GM21737 (cell line): ENCODE measurements around the gene CENPU.

Source experiments
- ATAC-seq: cut with Tn5 transposase; IDR thresholded peaks from one replicate; pipeline ENCODE4 v1.9.1; 2021; ENCODE audit warnings: mild to moderate bottlenecking, moderate library complexity; ENCODE audit not compliant: unreplicated experiment

Gene CENPU

GRCh38 chr4:184645904-184646610 lies 87.8 kb downstream of the CENPU start:
- ATAC-seq = no peak

GRCh38 chr4:184644553-184645307 lies 89.2 kb downstream of the CENPU start:
- ATAC-seq = no peak
